ENCODE measurements around the gene TSPAN16.

Gene TSPAN16

GRCh38 chr19:11273296-11273695 is 22.7 kb upstream of the TSPAN16 start:
- no peak overlapping the region for H3K27ac ChIP-seq (ENCODE audit: low read length)
- no peaks in the 10 kb centered on the region for H3K27me3 ChIP-seq (ENCODE audit: low read depth, low read length)
- H3K4me3 ChIP-seq (ENCODE audit: low read depth in 1 of 2, low read length in 2 of 2), result no peak overlapping the region
- H3K9me3 ChIP-seq (ENCODE audit: control insufficient read depth in 1 of 2, low read length in 2 of 2), result no peaks in the 10 kb centered on the region
- H3K4me1 ChIP-seq (ENCODE audit: control insufficient read depth in 1 of 2, insufficient read depth in 2 of 2, low read length in 2 of 2), result peaks cover 0 to 19% of the 10 kb centered on the region in 2 donors
- no peaks in the 10 kb centered on the region for H3K36me3 ChIP-seq (ENCODE audit: control insufficient read depth in 1 of 2, insufficient read depth in 2 of 2, low read length in 2 of 2)

- Histone ChIP-seq H3K4me3 (ENCODE audit: low read depth in 1 of 2, low read length in 2 of 2) (no peak overlapping the region), H3K36me3 (ENCODE audit: control insufficient read depth in 1 of 2, insufficient read depth in 2 of 2, low read length in 2 of 2) (no peaks in the 10 kb centered on the region), H3K27ac (ENCODE audit: low read length) (no peak overlapping the region), H3K9me3 (ENCODE audit: control insufficient read depth in 1 of 2, low read length in 2 of 2) (no peaks in the 10 kb centered on the region), H3K4me1 (ENCODE audit: control insufficient read depth in 1 of 2, insufficient read depth in 2 of 2, low read length in 2 of 2) (peaks cover 0 to 14% of the 10 kb centered on the region in 2 donors), H3K27me3 (ENCODE audit: low read depth, low read length) (no peaks in the 10 kb centered on the region)
Measured at GRCh38 chr19:11273989-11274388, 22.0 kb upstream of the TSPAN16 start.

- Histone ChIP-seq H3K9me3 (ENCODE audit: control insufficient read depth in 1 of 2, low read length in 2 of 2) (no peaks in the 10 kb centered on the region), H3K27ac (ENCODE audit: low read length) (no peak overlapping the region), H3K36me3 (ENCODE audit: control insufficient read depth in 1 of 2, insufficient read depth in 2 of 2, low read length in 2 of 2) (no peaks in the 10 kb centered on the region), H3K4me1 (ENCODE audit: control insufficient read depth in 1 of 2, insufficient read depth in 2 of 2, low read length in 2 of 2) (peaks cover 0 to 8% of the 10 kb centered on the region in 2 donors), H3K4me3 (ENCODE audit: low read depth in 1 of 2, low read length in 2 of 2) (no peak overlapping the region), H3K27me3 (ENCODE audit: low read depth, low read length) (no peaks in the 10 kb centered on the region)
Measured at GRCh38 chr19:11274533-11275086, 21.4 kb upstream of the TSPAN16 start.

GRCh38 chr19:11278670-11279069 is 17.3 kb upstream of the TSPAN16 start:
- Histone ChIP-seq H3K4me3 (ENCODE audit: low read depth in 1 of 2, low read length in 2 of 2) (no peak overlapping the region), H3K27ac (ENCODE audit: low read length) (no peak overlapping the region), H3K9me3 (ENCODE audit: control insufficient read depth in 1 of 2, low read length in 2 of 2) (no peaks in the 10 kb centered on the region), H3K4me1 (ENCODE audit: control insufficient read depth in 1 of 2, insufficient read depth in 2 of 2, low read length in 2 of 2) (peaks cover 0 to 4% of the 10 kb centered on the region in 2 donors), H3K27me3 (ENCODE audit: low read depth, low read length) (no peaks in the 10 kb centered on the region), H3K36me3 (ENCODE audit: control insufficient read depth in 1 of 2, insufficient read depth in 2 of 2, low read length in 2 of 2) (no peaks in the 10 kb centered on the region)

GRCh38 chr19:11279505-11280236 is 16.3 kb upstream of the TSPAN16 start:
- H3K9me3 ChIP-seq (ENCODE audit: control insufficient read depth in 1 of 2, low read length in 2 of 2), result no peaks in the 10 kb centered on the region
- no peaks in the 10 kb centered on the region for H3K27me3 ChIP-seq (ENCODE audit: low read depth, low read length)
- peaks cover 0 to under 1% of the 10 kb centered on the region in 2 donors for H3K4me1 ChIP-seq (ENCODE audit: control insufficient read depth in 1 of 2, insufficient read depth in 2 of 2, low read length in 2 of 2)
- H3K27ac ChIP-seq (ENCODE audit: low read length), result no peak overlapping the region
- H3K4me3 ChIP-seq (ENCODE audit: low read depth in 1 of 2, low read length in 2 of 2), result no peak overlapping the region
- no peaks in the 10 kb centered on the region for H3K36me3 ChIP-seq (ENCODE audit: control insufficient read depth in 1 of 2, insufficient read depth in 2 of 2, low read length in 2 of 2)

GRCh38 chr19:11281356-11282049 is 14.5 kb upstream of the TSPAN16 start:
- H3K4me3 ChIP-seq (ENCODE audit: low read depth in 1 of 2, low read length in 2 of 2), result no peak overlapping the region
- no peak overlapping the region for H3K27ac ChIP-seq (ENCODE audit: low read length)
- no peaks in the 10 kb centered on the region for H3K9me3 ChIP-seq (ENCODE audit: control insufficient read depth in 1 of 2, low read length in 2 of 2)
- H3K27me3 ChIP-seq (ENCODE audit: low read depth, low read length), result no peaks in the 10 kb centered on the region
- H3K4me1 ChIP-seq (ENCODE audit: control insufficient read depth in 1 of 2, insufficient read depth in 2 of 2, low read length in 2 of 2), result no peaks in the 10 kb centered on the region
- H3K36me3 ChIP-seq (ENCODE audit: control insufficient read depth in 1 of 2, insufficient read depth in 2 of 2, low read length in 2 of 2), result no peaks in the 10 kb centered on the region

- H3K36me3 ChIP-seq (ENCODE audit: control insufficient read depth in 1 of 2, insufficient read depth in 2 of 2, low read length in 2 of 2), result no peaks in the 10 kb centered on the region
- H3K27me3 ChIP-seq (ENCODE audit: low read depth, low read length), result no peaks in the 10 kb centered on the region
- no peak overlapping the region for H3K27ac ChIP-seq (ENCODE audit: low read length)
- H3K4me1 ChIP-seq (ENCODE audit: control insufficient read depth in 1 of 2, insufficient read depth in 2 of 2, low read length in 2 of 2), result no peaks in the 10 kb centered on the region
- no peaks in the 10 kb centered on the region for H3K9me3 ChIP-seq (ENCODE audit: control insufficient read depth in 1 of 2, low read length in 2 of 2)
- no peak overlapping the region for H3K4me3 ChIP-seq (ENCODE audit: low read depth in 1 of 2, low read length in 2 of 2)
Measured at GRCh38 chr19:11284515-11284914, 11.4 kb upstream of the TSPAN16 start.

GRCh38 chr19:11286312-11286974 is 9.5 kb upstream of the TSPAN16 start:
- H3K27me3 ChIP-seq (ENCODE audit: low read depth, low read length), result no peaks in the 10 kb centered on the region
- H3K27ac ChIP-seq (ENCODE audit: low read length), result no peak overlapping the region
- no peaks in the 10 kb centered on the region for H3K36me3 ChIP-seq (ENCODE audit: control insufficient read depth in 1 of 2, insufficient read depth in 2 of 2, low read length in 2 of 2)
- no peaks in the 10 kb centered on the region for H3K4me1 ChIP-seq (ENCODE audit: control insufficient read depth in 1 of 2, insufficient read depth in 2 of 2, low read length in 2 of 2)
- H3K9me3 ChIP-seq (ENCODE audit: control insufficient read depth in 1 of 2, low read length in 2 of 2), result no peaks in the 10 kb centered on the region
- H3K4me3 ChIP-seq (ENCODE audit: low read depth in 1 of 2, low read length in 2 of 2), result no peak overlapping the region

GRCh38 chr19:11288349-11288748 is 7.6 kb upstream of the TSPAN16 start:
- Histone ChIP-seq H3K36me3 (ENCODE audit: control insufficient read depth in 1 of 2, insufficient read depth in 2 of 2, low read length in 2 of 2) (no peaks in the 10 kb centered on the region), H3K27ac (ENCODE audit: low read length) (no peak overlapping the region), H3K9me3 (ENCODE audit: control insufficient read depth in 1 of 2, low read length in 2 of 2) (no peaks in the 10 kb centered on the region), H3K4me3 (ENCODE audit: low read depth in 1 of 2, low read length in 2 of 2) (no peak overlapping the region), H3K4me1 (ENCODE audit: control insufficient read depth in 1 of 2, insufficient read depth in 2 of 2, low read length in 2 of 2) (peaks cover 0 to 1% of the 10 kb centered on the region in 2 donors), H3K27me3 (ENCODE audit: low read depth, low read length) (no peaks in the 10 kb centered on the region)

- Histone ChIP-seq H3K36me3 (ENCODE audit: control insufficient read depth in 1 of 2, insufficient read depth in 2 of 2, low read length in 2 of 2) (no peaks in the 10 kb centered on the region), H3K4me1 (ENCODE audit: control insufficient read depth in 1 of 2, insufficient read depth in 2 of 2, low read length in 2 of 2) (peaks cover 0 to 9% of the 10 kb centered on the region in 2 donors), H3K27ac (ENCODE audit: low read length) (no peak overlapping the region), H3K27me3 (ENCODE audit: low read depth, low read length) (no peaks in the 10 kb centered on the region), H3K4me3 (ENCODE audit: low read depth in 1 of 2, low read length in 2 of 2) (no peak overlapping the region), H3K9me3 (ENCODE audit: control insufficient read depth in 1 of 2, low read length in 2 of 2) (no peaks in the 10 kb centered on the region)
Measured at GRCh38 chr19:11290256-11290655, 5.7 kb upstream of the TSPAN16 start.

- H3K27ac ChIP-seq (ENCODE audit: low read length), result no peak overlapping the region
- H3K27me3 ChIP-seq (ENCODE audit: low read depth, low read length), result no peaks in the 10 kb centered on the region
Measured at GRCh38 chr19:11291415-11291814, 4.5 kb upstream of the TSPAN16 start.

More at GRCh38 chr19:11291415-11291814, 4.5 kb upstream of the TSPAN16 start:
- no peaks in the 10 kb centered on the region for H3K36me3 ChIP-seq (ENCODE audit: control insufficient read depth in 1 of 2, insufficient read depth in 2 of 2, low read length in 2 of 2)
- H3K4me3 ChIP-seq (ENCODE audit: low read depth in 1 of 2, low read length in 2 of 2), result no peak overlapping the region
- H3K9me3 ChIP-seq (ENCODE audit: control insufficient read depth in 1 of 2, low read length in 2 of 2), result no peaks in the 10 kb centered on the region
- H3K4me1 ChIP-seq (ENCODE audit: control insufficient read depth in 1 of 2, insufficient read depth in 2 of 2, low read length in 2 of 2), result peaks cover 0 to 9% of the 10 kb centered on the region in 2 donors

Data from muscle layer of duodenum (tissue), 2 donors.